GM18499 (cell line): ENCODE data around the gene GTPBP2.

Source experiments
- ATAC-seq: cut with Tn5 transposase; IDR thresholded peaks from one replicate; pipeline ENCODE4 v1.9.1; 2021; ENCODE audit warnings: moderate number of reproducible peaks; ENCODE audit not compliant: insufficient read depth, unreplicated experiment

The GTPBP2 gene

GRCh38 chr6:43584892-43585570 is 44.0 kb downstream of the GTPBP2 start:
- ATAC-seq: no peak

GRCh38 chr6:43582911-43583310 is 46.2 kb downstream of the GTPBP2 start:
- ATAC-seq: no peak

- ATAC-seq: no peak
Observed at GRCh38 chr6:43579171-43579570, 49.9 kb downstream of the GTPBP2 start.

- ATAC-seq: no peak
Observed at GRCh38 chr6:43578748-43579147, 50.3 kb downstream of the GTPBP2 start.

GRCh38 chr6:43575772-43576551 is 53.1 kb downstream of the GTPBP2 start, which contains the start of the genes POLH and XPO5:
Gene POLH (plus strand): TSS chr6:43576185. CDS start chr6:43582320, 6,135 bp downstream.
Gene XPO5 (minus strand): TSS chr6:43576038. CDS start chr6:43575864, 174 bp downstream.
- peak; percentile 37 for ATAC-seq

DNA sequence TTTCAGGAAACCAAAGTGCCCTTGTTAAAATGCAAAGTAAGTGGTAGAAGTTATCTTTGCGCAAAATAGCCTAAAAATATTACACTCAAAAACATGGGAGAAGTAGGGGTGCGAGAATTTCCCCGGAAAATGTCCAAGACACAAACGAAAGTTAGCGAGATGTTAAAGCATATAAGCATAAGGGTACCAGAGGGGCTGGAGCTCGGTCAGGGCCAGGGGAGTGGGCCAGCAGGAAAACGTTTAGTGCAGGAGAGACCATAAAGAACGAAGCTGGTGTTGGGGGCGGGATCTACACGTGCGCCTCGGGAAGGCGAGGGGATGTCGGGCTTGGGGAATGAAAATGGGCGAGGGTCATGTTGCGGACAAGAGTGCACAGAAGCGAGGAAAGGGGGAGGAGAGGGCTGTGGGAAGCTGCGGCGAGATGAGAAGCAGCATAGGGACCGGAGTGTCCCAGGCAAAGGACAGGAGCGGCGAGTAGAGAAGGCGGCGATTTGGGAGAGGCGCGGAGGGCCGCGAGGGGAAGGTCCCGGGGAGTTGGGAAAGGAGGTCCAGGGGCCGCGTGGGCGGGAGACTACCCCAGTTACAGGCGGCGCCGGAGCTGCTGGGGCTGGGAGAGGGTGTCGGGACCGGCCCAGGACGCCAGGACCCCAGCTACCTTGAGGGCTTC is 53.8 kb downstream of the GTPBP2 start:
- no peak for ATAC-seq

DNA sequence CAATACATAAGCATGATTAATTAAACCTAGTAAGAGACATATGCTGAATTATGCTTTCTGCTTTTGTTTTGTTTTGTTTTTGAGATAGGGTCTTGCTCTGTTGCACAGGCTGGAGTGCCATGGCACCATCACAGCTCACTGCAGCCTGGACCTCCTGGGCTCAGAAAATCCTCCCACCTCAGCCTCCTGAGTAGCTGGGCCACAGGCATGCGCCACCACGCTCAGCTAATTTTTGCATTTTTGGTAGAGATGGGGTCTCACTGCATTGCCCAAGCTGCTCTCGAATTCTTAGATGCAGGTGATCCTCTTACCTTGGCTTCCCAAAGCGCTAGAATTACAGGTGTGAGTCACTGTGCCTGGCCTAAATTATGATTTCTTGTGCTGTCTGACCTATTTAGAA is 57.0 kb downstream of the GTPBP2 start:
- ATAC-seq: no peak

DNA sequence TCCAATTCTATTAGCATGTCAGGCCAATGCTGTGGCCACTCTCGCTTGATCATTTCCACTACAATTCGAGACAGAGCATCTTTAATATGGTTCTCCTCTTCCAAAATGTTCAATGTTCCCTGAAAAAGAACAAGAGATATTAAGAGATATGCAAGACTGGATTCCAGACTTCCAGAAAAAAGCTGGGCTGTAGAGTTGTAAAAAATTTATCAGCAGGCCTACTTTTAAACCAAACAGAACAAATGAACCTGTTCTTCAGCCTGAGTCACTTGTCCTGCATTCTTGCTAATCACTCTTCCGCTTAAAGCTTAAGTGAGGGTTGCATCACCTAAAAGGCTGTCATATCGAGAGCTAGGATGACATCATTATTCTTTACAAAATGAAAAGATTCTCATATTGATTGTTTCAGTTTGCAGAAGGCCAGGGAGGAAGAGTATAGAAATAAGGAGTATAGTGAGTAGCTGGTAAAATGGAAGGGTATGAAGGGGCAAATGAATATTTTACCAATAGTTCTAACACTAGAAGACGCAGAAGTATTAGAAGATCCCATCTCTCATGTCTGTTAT is 58.1 kb downstream of the GTPBP2 start:
- ATAC-seq: no peak
